A549 (cell line): ENCODE results near the gene MB21D2.

Source experiments
- CTCF ChIP-seq: fragments of >200 bp; sonication (Bioruptor Twin); formaldehyde crosslinking; IDR thresholded peaks from 3 replicates; pipeline ENCODE4 v1.5.1; 2016
- EHMT2 ChIP-seq: fragments of 200-600 bp; sonication (generic); IDR thresholded peaks from 2 replicates; pipeline ENCODE4 v1.6.1; 2016; ENCODE audit warnings: antibody characterized with exemption, low read depth, mild to moderate bottlenecking, moderate library complexity
- KDM1A ChIP-seq: fragments of 200-600 bp; sonication (generic); IDR thresholded peaks from 2 replicates; pipeline ENCODE4 v1.6.1; 2016; ENCODE audit warnings: low read depth, mild to moderate bottlenecking
- POLR2A ChIP-seq: IDR thresholded peaks from 2 replicates; pipeline ENCODE4 v1.6.1; 2012; ENCODE audit warnings: mild to moderate bottlenecking, low read length
- RCOR1 ChIP-seq: fragments of 150-350 bp; IDR thresholded peaks from 2 replicates; pipeline ENCODE4 v1.6.1; 2014; ENCODE audit warnings: antibody characterized with exemption, low read length, low read depth
- TF ChIP-seq, protein P1 (sequence below): IDR thresholded peaks from 2 replicates; pipeline ENCODE4 v1.6.1; 2012

- TF ChIP-seq, protein P1, sequence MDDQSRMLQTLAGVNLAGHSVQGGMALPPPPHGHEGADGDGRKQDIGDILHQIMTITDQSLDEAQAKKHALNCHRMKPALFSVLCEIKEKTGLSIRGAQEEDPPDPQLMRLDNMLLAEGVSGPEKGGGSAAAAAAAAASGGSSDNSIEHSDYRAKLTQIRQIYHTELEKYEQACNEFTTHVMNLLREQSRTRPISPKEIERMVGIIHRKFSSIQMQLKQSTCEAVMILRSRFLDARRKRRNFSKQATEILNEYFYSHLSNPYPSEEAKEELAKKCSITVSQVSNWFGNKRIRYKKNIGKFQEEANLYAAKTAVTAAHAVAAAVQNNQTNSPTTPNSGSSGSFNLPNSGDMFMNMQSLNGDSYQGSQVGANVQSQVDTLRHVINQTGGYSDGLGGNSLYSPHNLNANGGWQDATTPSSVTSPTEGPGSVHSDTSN: no peak
- TF ChIP-seq POLR2A: no peak
- no peak for TF ChIP-seq CTCF
- TF ChIP-seq RCOR1: no peak
- no peak for TF ChIP-seq EHMT2
- no peak for TF ChIP-seq KDM1A
Measured at GRCh38 chr3:192863091-192863420, 54.6 kb downstream of the MB21D2 start.
